OCI-LY3 (cell line): ENCODE measurements around the gene SDSL.

Experiments
- CTCF ChIP-seq: fragments of 200-600, 300-600 bp; sonication (generic); IDR thresholded peaks from 2 replicates; pipeline ENCODE4 v1.5.1; 2014; ENCODE audit warnings: antibody characterized with exemption, low read length, low read depth
- EZH2phosphoT487 ChIP-seq: fragments of 200-600 bp; shearing (Covaris generic); IDR thresholded peaks from 2 replicates; pipeline ENCODE4 v1.6.1; 2018; ENCODE audit warnings: antibody characterized with exemption, mixed run types, low read depth

DNA sequence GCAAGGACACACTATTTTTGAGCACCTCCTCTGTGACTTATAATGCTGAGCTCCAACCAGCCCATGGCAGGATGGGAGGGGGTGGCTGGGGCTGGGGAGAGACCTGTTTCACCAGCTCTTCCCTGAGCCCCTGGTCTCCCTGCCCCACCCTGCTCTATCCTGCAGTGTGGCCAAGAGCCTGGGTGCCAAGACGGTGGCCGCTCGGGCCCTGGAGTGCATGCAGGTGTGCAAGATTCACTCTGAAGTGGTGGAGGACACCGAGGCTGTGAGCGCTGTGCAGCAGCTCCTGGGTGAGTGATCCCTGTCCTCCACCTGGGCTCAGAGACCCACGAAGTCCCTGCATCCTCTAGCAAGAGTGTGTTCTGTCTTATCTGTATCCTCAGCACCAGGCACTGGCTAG is 14.4 kb downstream of the SDSL start:
- no peak for TF ChIP-seq CTCF
- no peak for TF ChIP-seq EZH2phosphoT487
